K562 treated with DMSO at 1 percent for 12 hours (cell line): ENCODE measurements around the gene CCL22. TPM values are rescaled to one million over a fixed set of nuclear protein-coding genes. Genes with fewer than 3 reads are reported as not detected.

Experiments used
- total RNA-seq: library from RNA; unstranded; fragments of 300-600 nt; gene quantifications from 2 replicates; pipeline ENCODE4 v1.2.3, GENCODE V29; 2022; ENCODE audit not compliant: insufficient read depth

The CCL22 gene, protein sequence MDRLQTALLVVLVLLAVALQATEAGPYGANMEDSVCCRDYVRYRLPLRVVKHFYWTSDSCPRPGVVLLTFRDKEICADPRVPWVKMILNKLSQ
- not detected in 2 replicates for total RNA-seq

GRCh38 chr16:57358527-57359095, at the start of gene CCL22:
Gene CCL22, plus strand, starts transcription at chr16:57358783. Its CDS starts 34 bp downstream, at chr16:57358817.

GRCh38 chr16:57372372-57373116, 14.0 kb downstream of the CCL22 start, which contains the start of gene CX3CL1:
Gene CX3CL1, plus strand, starts transcription at chr16:57372490. Its CDS starts 79 bp downstream, at chr16:57372569.

DNA sequence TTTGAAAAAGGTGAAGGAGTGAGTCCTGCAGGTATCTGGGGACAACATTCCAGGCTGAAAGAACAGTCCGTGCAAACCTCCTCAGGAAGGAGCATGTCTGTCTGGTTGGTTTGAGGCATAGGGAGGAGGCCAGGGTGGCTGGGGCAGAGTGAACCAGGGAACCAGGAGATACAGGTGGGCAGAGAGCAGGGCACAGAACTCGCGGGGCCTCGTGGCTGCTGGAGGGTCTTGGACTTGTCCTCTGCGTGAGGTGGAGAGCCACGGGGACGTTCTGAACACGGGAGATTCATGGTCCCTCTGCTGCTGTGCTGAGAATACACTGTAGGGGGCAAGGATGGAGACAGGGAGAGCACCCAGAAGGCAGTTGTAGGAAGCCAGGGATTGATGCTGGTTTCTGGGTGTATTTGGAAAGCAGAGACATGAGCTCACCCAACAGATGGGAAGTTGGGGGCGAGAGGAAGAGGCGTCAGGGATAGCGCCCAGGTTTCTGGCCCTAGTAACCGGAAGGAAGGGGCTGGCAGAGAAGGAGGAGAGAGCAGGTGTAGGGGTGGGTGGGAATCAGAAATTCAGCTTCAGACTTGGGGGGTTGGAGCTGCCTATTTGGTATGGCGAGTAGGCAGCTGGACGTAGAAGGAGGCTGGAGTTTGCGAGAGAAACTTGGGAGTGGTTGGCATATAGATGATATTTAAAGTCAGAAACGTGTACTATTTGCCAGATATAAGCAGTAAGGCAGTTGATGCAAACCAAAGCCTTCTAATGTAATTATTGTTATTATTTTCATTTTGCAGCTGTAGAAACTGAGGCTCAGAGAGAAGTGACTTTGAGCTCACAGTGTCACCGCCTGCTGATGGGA, 45.6 kb downstream of the CCL22 start, which contains the start of gene CCL17:
Gene CCL17 (plus strand): TSS at position 803 of the 853 bp plus-strand sequence. CDS start 9,166 bp downstream, outside the sequence.

Other genes with a start within 250 kb of the CCL22 start
- gene PSME3IP1, start 172.7 kb upstream of the CCL22 start, total RNA-seq, result 60.2 and 112 TPM in 2 replicates
- gene RSPRY1, start 172.5 kb upstream of the CCL22 start, total RNA-seq, result 8.5 and 22.4 TPM in 2 replicates
- gene ARL2BP, start 113.5 kb upstream of the CCL22 start, total RNA-seq, result 24.9 and 61.1 TPM in 2 replicates
- 1.5 and 1.8 TPM in 2 replicates for gene PLLP, start 74.1 kb upstream of the CCL22 start, total RNA-seq
- not detected in 2 replicates for gene CX3CL1, start 13.7 kb downstream of the CCL22 start, total RNA-seq
- gene CCL17, start 46.0 kb downstream of the CCL22 start, total RNA-seq, result not detected in 2 replicates
- 46.4 and 56.0 TPM in 2 replicates for gene CIAPIN1, start 88.6 kb downstream of the CCL22 start, total RNA-seq
- gene COQ9, start 88.7 kb downstream of the CCL22 start, total RNA-seq, result 45.5 and 54.2 TPM in 2 replicates
- gene POLR2C, start 103.9 kb downstream of the CCL22 start, total RNA-seq, result 64.5 and 127 TPM in 2 replicates
- 7.6 and 18.3 TPM in 2 replicates for gene DOK4, start 127.7 kb downstream of the CCL22 start, total RNA-seq
- gene CCDC102A, start 177.8 kb downstream of the CCL22 start, total RNA-seq, result 4.5 and 5.0 TPM in 2 replicates
- 0.28 and 1.8 TPM in 2 replicates for gene ADGRG5, start 183.9 kb downstream of the CCL22 start, total RNA-seq